Measurements from ENCODE around the gene PPL. TPM values are rescaled to one million over a fixed set of nuclear protein-coding genes. Genes with fewer than 3 reads are reported as not detected.

The PPL gene
- total and polyA plus RNA-seq, 8 donors = 10.4 to 27.2 (median 14.6) TPM

GRCh38 chr16:4846503-4846900 lies 90.4 kb downstream of the PPL start:
- ATAC-seq (peak; percentile 29 to 64 (median 46)), FAIRE-seq (no peak), DNase-seq (peak in 4 of 6 donors; percentile 31 to 76 (median 51))
- H3K36me3 ChIP-seq = peaks cover 4 to 28% (median 5%) of the 10 kb centered on the region in 3 donors
- no peaks in the 10 kb centered on the region for H3K27me3 ChIP-seq
- TF ChIP-seq CTCF (IDR thresholded peaks at IDR 0.05) = no peak
- 0% methylated on average over 27 of the region's 27 CpGs for WGBS, 2 donors
- no peaks in the 10 kb centered on the region for H3K9me3 ChIP-seq
- intact Hi-C loops (cut with DNase I) = loop anchor here in 1 of 3 donors (10.0 kb wide), 1 partner anchor 108 kb away; the partner anchor contains the start of gene SEC14L5
- H3K4me3 ChIP-seq = peak overlapping the region; percentile 76 to 98 (median 93)
- H3K4me1 ChIP-seq = peaks cover 17 to 37% (median 22%) of the 10 kb centered on the region in 3 donors
- peak overlapping the region; percentile 90 to 97 (median 94) for H3K27ac ChIP-seq

- H3K36me3 ChIP-seq = peaks cover 4 to 51% (median 5%) of the 10 kb centered on the region in 3 donors
- DNase-seq (no peak), FAIRE-seq (no peak), ATAC-seq (no peak)
- no peak overlapping the region for H3K4me3 ChIP-seq
- H3K4me1 ChIP-seq = peaks cover 6 to 11% (median 11%) of the 10 kb centered on the region in 3 donors
- intact Hi-C loops (cut with DNase I) = loop anchor here in 1 of 3 donors (10.0 kb wide), 1 partner anchor 114 kb away; the partner anchor contains the start of gene SEC14L5
- no peak for TF ChIP-seq CTCF (IDR thresholded peaks at IDR 0.05)
- H3K9me3 ChIP-seq = no peaks in the 10 kb centered on the region
- no peak overlapping the region for H3K27ac ChIP-seq
- WGBS, 2 donors = 73 to 76% methylated on average over 5 of the region's 5 CpGs
- no peaks in the 10 kb centered on the region for H3K27me3 ChIP-seq
Observed at GRCh38 chr16:4840984-4841383, 96.0 kb downstream of the PPL start.

GRCh38 chr16:4839942-4840341 lies 97.0 kb downstream of the PPL start:
- WGBS, 2 donors = 90 to 96% methylated on average over 5 of the region's 5 CpGs
- FAIRE-seq (no peak), ATAC-seq (no peak), DNase-seq (no peak)
- Histone ChIP-seq H3K36me3 (peaks cover 4 to 56% (median 5%) of the 10 kb centered on the region in 3 donors), H3K9me3 (no peaks in the 10 kb centered on the region), H3K4me3 (no peak overlapping the region), H3K27me3 (no peaks in the 10 kb centered on the region), H3K4me1 (peaks cover 0 to under 1% (median under 1%) of the 10 kb centered on the region in 3 donors), H3K27ac (no peak overlapping the region)
- intact Hi-C loops (cut with DNase I) = loop anchor here in 1 of 3 donors (10.0 kb wide), 1 partner anchor 115 kb away; the partner anchor contains the start of gene SEC14L5
- TF ChIP-seq CTCF (IDR thresholded peaks at IDR 0.05) = no peak

- no peak for TF ChIP-seq CTCF (IDR thresholded peaks at IDR 0.05)
- Histone ChIP-seq H3K27ac (no peak overlapping the region), H3K4me1 (no peaks in the 10 kb centered on the region), H3K36me3 (peaks cover 4 to 42% (median 5%) of the 10 kb centered on the region in 3 donors), H3K4me3 (no peak overlapping the region), H3K27me3 (no peaks in the 10 kb centered on the region), H3K9me3 (no peaks in the 10 kb centered on the region)
- intact Hi-C loops (cut with DNase I) = no loop called here
- peak in 1 of 4 donors; percentile 21 for ATAC-seq
- DNase-seq = no peak
- 82 to 87% methylated on average over 13 of the region's 13 CpGs for WGBS, 2 donors
- FAIRE-seq = no peak
Observed at GRCh38 chr16:4837733-4838501, 99.0 kb downstream of the PPL start.

GRCh38 chr16:4836727-4837126 lies 100.2 kb downstream of the PPL start:
- 76 to 80% methylated on average over 2 of the region's 2 CpGs for WGBS, 2 donors
- H3K36me3 ChIP-seq = peaks cover 2 to 39% (median 9%) of the 10 kb centered on the region in 3 donors

More at GRCh38 chr16:4836727-4837126, 100.2 kb downstream of the PPL start:
- no peak overlapping the region for H3K4me3 ChIP-seq
- TF ChIP-seq CTCF (IDR thresholded peaks at IDR 0.05) = no peak
- FAIRE-seq (no peak), ATAC-seq (no peak), DNase-seq (no peak)
- H3K27ac ChIP-seq = no peak overlapping the region
- intact Hi-C loops (cut with DNase I) = no loop called here
- no peaks in the 10 kb centered on the region for H3K27me3 ChIP-seq
- H3K4me1 ChIP-seq = no peaks in the 10 kb centered on the region
- no peaks in the 10 kb centered on the region for H3K9me3 ChIP-seq
